ENCODE data around the gene ABTB1. TPM values are rescaled to one million over a fixed set of nuclear protein-coding genes. Genes with fewer than 3 reads are reported as not detected.

ABTB1 gene
- total RNA-seq, 1 experiment from 2014 or later: 12.5 TPM

- TF ChIP-seq CTCF (IDR thresholded peaks at IDR 0.05) (no peak), ARID4B (CRISPR knock-in tag; IDR thresholded peaks at IDR 0.05; ENCODE audit: borderline replicate concordance) (no peak), USF1 (CRISPR knock-in tag; IDR thresholded peaks at IDR 0.05) (no peak), ZNF138 (CRISPR knock-in tag; conservative IDR thresholded peaks at IDR 0.05) (no peak)
Measured at GRCh38 chr3:127720985-127721935, 48.5 kb downstream of the ABTB1 start (continued).

GRCh38 chr3:127722091-127722784, 49.5 kb downstream of the ABTB1 start:
- no peak overlapping the region for H3K4me3 Mint-ChIP-seq
- POLR2A ChIA-PET: no interaction called here
- DNase-seq (ENCODE audit: low spot score): no peak
- H3K27ac Mint-ChIP-seq: no peak overlapping the region
- H3K36me3 Mint-ChIP-seq: peaks cover 8% of the 10 kb centered on the region; the same call in 1 of the 2 replicates
- peaks cover 7% of the 10 kb centered on the region for H3K27me3 Mint-ChIP-seq (ENCODE audit: low read depth)
- CTCF ChIA-PET: interaction anchor here (0.9 to 1.3 kb wide), 5 partner anchors 10 to 43 kb away, joined by 3 to 5 read pairs (median 3); no protein-coding TSS in a partner anchor
- TF ChIP-seq ATF2 (CRISPR knock-in tag; IDR thresholded peaks at IDR 0.05; ENCODE audit: borderline replicate concordance, low read depth) (no peak), FOXJ3 (CRISPR knock-in tag; IDR thresholded peaks at IDR 0.05; ENCODE audit: borderline replicate concordance) (no peak), JAZF1 (CRISPR knock-in tag; IDR thresholded peaks at IDR 0.05) (no peak), CBFB (CRISPR knock-in tag; IDR thresholded peaks at IDR 0.05; ENCODE audit: low read depth) (no peak), ELF4 (CRISPR knock-in tag; IDR thresholded peaks at IDR 0.05; ENCODE audit: low read depth) (no peak), ZNF416 (CRISPR knock-in tag; IDR thresholded peaks at IDR 0.05) (no peak), ARID4B (CRISPR knock-in tag; IDR thresholded peaks at IDR 0.05; ENCODE audit: borderline replicate concordance) (no peak)
- peak; percentile 75 for ATAC-seq
- peaks cover 16% of the 10 kb centered on the region for H3K9me3 Mint-ChIP-seq
- peaks cover 23% of the 10 kb centered on the region for H3K4me1 Mint-ChIP-seq
